Prostate gland (tissue), 2 donors: ENCODE data around the gene GOLGA6L7. TPM values are rescaled to one million over a fixed set of nuclear protein-coding genes. Genes with fewer than 3 reads are reported as not detected.

Experiments used
- DNase-seq: peaks from one replicate; pipeline ENCODE4 v3.0.0-alpha.2; 2019; ENCODE audit warnings: low spot score
- H3K27ac ChIP-seq, 2 donors: fragments of 200-600 bp; sonication (generic); 2 replicates each; pipeline ENCODE4 v1.5.1; 2017 to 2019
- H3K27me3 ChIP-seq: fragments of 200-600 bp; sonication (generic); replicated peaks from 2 replicates; pipeline ENCODE4 v1.5.1; 2019; ENCODE audit not compliant: insufficient read depth
- H3K36me3 ChIP-seq, 2 donors: fragments of 200-600 bp; sonication (generic); 1 replicate in 1 of 2; 2 replicates in 1 of 2; pipeline versions ENCODE4 v1.5.1 to v1.8.1; 2017 to 2019
- H3K4me1 ChIP-seq: fragments of 200-600 bp; sonication (generic); replicated peaks from 2 replicates; pipeline ENCODE4 v1.5.1; 2019
- H3K4me3 ChIP-seq, 2 donors: fragments of 200-600 bp; sonication (generic); 2 replicates each; pipeline ENCODE4 v1.5.1; 2017 to 2019
- H3K9me3 ChIP-seq: fragments of 200-600 bp; sonication (generic); 2 replicates; pipeline ENCODE4 v1.5.1; 2017
- POLR2A ChIP-seq: fragments of 450-650 bp; IDR thresholded peaks from one replicate; pipeline ENCODE4 v1.6.1; 2016; ENCODE audit warnings: antibody characterized with exemption, mild to moderate bottlenecking
- POLR2AphosphoS5 ChIP-seq: sonication (generic); formaldehyde crosslinking; IDR thresholded peaks from one replicate; pipeline ENCODE4 v1.6.1; 2017; ENCODE audit warnings: antibody characterized with exemption
- WGBS: methylation state at CpG from one replicate; pipeline ENCODE4 v1.1.5; 2018; 5-methylcytosine and 5-hydroxymethylcytosine counted together
- intact Hi-C: fragments of 100-400 bp; cut with DNase I; formaldehyde crosslinking; loops from one replicate; pipeline ENCODE4 v1.14.2; 2022
- total RNA-seq, 2 donors: library from RNA; depleted of rRNA; stranded (reverse); fragments of >200 nt; gene quantifications; one replicate each; pipeline ENCODE4 v1.1.0, GENCODE V29; 2016
- TF ChIP-seq, protein P1 (sequence below), 4 experiments: fragments of 200-600 bp in 2 of 4; fragments of 450-650 bp in 2 of 4; sonication (generic) in 2 of 4; IDR thresholded peaks; 1 replicate in 3 of 4; 2 replicates in 1 of 4; pipeline ENCODE4 v1.5.1; 2016 to 2019; ENCODE audit warnings: antibody characterized with exemption in 4 of 4, mild to moderate bottlenecking in 2 of 4, moderate library complexity in 2 of 4

The GOLGA6L7 gene
- total RNA-seq, 2 donors from 2014 or later, result 2.7 TPM; not detected in 1

DNA sequence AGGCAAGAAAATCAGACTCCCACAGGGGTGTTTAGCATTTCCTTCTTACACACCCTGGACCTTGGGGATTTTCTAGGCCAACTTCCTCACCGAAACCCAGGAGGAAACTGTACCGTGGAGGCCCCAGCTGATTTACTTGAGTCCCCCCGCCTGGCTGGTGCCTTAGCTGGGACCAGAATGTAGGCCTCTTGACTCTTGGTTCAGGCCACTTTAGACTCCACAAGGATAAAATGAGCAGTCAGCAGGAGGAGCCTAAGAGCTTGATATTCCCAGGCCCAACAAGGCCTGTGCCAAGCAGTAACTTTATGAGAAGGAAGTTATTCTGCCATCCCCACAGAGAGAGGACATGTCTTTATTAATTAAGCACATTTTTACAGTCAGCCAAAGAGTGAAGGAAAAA lies 32.7 kb upstream of the GOLGA6L7 start:
- intact Hi-C loops, result no loop called here
- Histone ChIP-seq H3K4me1 (no peaks in the 10 kb centered on the region), H3K27ac (no peak overlapping the region), H3K4me3 (no peak overlapping the region), H3K36me3 (no peaks in the 10 kb centered on the region), H3K9me3 (no peaks in the 10 kb centered on the region), H3K27me3 (no peaks in the 10 kb centered on the region)
- 68% methylated on average over 3 of the region's 3 CpGs for WGBS
- TF ChIP-seq, protein P1, sequence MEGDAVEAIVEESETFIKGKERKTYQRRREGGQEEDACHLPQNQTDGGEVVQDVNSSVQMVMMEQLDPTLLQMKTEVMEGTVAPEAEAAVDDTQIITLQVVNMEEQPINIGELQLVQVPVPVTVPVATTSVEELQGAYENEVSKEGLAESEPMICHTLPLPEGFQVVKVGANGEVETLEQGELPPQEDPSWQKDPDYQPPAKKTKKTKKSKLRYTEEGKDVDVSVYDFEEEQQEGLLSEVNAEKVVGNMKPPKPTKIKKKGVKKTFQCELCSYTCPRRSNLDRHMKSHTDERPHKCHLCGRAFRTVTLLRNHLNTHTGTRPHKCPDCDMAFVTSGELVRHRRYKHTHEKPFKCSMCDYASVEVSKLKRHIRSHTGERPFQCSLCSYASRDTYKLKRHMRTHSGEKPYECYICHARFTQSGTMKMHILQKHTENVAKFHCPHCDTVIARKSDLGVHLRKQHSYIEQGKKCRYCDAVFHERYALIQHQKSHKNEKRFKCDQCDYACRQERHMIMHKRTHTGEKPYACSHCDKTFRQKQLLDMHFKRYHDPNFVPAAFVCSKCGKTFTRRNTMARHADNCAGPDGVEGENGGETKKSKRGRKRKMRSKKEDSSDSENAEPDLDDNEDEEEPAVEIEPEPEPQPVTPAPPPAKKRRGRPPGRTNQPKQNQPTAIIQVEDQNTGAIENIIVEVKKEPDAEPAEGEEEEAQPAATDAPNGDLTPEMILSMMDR (IDR thresholded peaks at IDR 0.05), result no peak
- no peak for TF ChIP-seq POLR2AphosphoS5
- DNase-seq, result no peak

DNA sequence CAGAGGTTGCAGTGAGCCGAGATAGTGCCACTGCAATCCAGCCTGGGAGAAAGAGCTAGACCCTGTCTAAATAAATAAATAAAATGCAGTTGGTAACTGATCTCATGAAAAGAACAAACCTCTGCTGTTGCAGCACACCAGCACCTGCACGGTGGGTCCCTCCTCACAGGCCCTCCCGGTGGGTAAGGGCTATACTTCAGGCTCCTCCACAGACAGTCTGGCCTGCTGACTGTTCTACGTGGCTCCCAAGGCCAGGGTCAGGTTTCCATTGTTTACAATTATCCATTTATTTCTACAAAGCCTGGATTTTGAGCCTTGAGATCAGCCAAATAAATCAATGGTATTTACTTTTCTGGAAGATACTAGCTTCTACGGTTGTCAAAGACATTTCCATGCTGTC lies 32.2 kb upstream of the GOLGA6L7 start:
- TF ChIP-seq, protein P1 (IDR thresholded peaks at IDR 0.05), result no peak
- TF ChIP-seq POLR2AphosphoS5 (no peak), POLR2A (no peak)
- Histone ChIP-seq H3K4me3 (no peak overlapping the region), H3K36me3 (no peaks in the 10 kb centered on the region), H3K9me3 (no peaks in the 10 kb centered on the region), H3K27ac (no peak overlapping the region), H3K27me3 (no peaks in the 10 kb centered on the region), H3K4me1 (no peaks in the 10 kb centered on the region)
- DNase-seq, result no peak
- 71% methylated on average over 5 of the region's 5 CpGs for whole genome bisulfite sequencing
- intact Hi-C loops, result no loop called here

DNA sequence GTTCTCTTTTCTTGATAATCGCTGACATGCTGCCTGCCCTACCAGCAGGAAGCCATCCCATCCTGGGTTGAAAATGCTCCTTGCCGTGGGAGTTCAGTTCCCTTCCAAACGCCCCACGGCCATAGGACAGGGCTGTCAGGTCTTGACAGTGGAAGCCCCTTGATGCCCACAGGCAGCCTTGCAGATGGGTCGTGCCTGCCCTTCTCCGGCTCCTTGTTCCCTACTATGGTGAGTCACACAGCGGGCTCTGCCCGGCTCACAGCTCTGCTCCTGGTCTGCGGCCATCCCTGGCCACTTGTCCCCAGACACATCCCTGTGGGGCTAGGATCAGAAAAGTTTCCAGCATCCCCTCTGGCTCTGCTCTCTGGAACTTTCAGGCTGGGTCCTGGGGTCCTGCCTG lies 31.1 kb upstream of the GOLGA6L7 start:
- TF ChIP-seq POLR2AphosphoS5, result no peak
- TF ChIP-seq POLR2A, result no peak
- TF ChIP-seq, protein P1 (IDR thresholded peaks at IDR 0.05), result no peak
- intact Hi-C loops, result loop anchor here (10.0 kb wide), 1 partner anchor 55 kb away; no protein-coding TSS in a partner anchor
- Histone ChIP-seq H3K36me3 (no peaks in the 10 kb centered on the region), H3K9me3 (no peaks in the 10 kb centered on the region), H3K4me3 (no peak overlapping the region), H3K27me3 (no peaks in the 10 kb centered on the region), H3K27ac (no peak overlapping the region), H3K4me1 (no peaks in the 10 kb centered on the region)
- 91% methylated on average over 9 of the region's 9 CpGs for WGBS
- no peak for DNase-seq

DNA sequence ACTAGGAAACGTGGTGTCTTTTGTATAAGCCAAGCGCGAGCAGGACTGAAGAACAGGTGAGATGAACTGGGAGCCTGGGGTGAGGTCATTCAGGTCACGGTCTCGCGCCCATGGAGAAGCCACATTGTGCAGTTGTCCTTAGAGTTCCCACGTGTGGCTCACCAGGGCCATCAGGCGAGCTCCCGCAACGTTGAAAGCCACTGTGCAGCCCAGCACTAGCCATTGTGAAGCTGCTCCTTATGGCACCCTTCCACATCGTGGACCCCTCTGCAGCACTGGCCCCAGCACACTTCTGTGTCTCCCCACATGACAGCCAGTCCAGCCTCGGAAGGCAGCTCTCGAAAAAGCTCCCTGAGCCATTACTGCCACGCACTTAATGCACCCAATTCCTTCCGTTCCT lies 29.8 kb upstream of the GOLGA6L7 start:
- no peaks in the 10 kb centered on the region for H3K27me3 ChIP-seq
- no peaks in the 10 kb centered on the region for H3K36me3 ChIP-seq
- TF ChIP-seq, protein P1 (IDR thresholded peaks at IDR 0.05), result no peak
- TF ChIP-seq POLR2AphosphoS5 (no peak), POLR2A (no peak)
- 88% methylated on average over 15 of the region's 15 CpGs for WGBS
- DNase-seq, result no peak
- no peak overlapping the region for H3K4me3 ChIP-seq
- H3K27ac ChIP-seq, result no peak overlapping the region
- no peaks in the 10 kb centered on the region for H3K4me1 ChIP-seq
- intact Hi-C loops, result loop anchor here (10.0 kb wide), 1 partner anchor 57 kb away; no protein-coding TSS in a partner anchor
- no peaks in the 10 kb centered on the region for H3K9me3 ChIP-seq

DNA sequence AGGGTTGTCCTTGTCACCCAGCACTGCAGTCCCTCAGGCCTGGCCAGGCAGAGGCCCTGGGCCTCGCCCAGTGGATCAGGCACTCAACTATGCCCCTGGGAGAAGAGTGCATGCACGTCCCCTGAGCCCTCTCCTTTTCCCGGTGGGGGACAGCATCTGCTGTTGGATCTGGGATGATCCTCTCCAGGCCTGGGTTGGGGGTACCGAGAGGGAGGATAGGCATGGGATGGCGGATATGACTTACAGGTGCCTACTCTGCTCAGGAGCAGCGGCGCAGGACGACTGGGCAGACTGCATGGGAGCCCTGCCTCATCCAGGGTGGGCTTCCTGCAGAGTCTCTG lies 28.4 kb upstream of the GOLGA6L7 start:
- Histone ChIP-seq H3K36me3 (no peaks in the 10 kb centered on the region), H3K9me3 (no peaks in the 10 kb centered on the region), H3K27me3 (no peaks in the 10 kb centered on the region), H3K4me3 (no peak overlapping the region), H3K27ac (no peak overlapping the region), H3K4me1 (no peaks in the 10 kb centered on the region)
- intact Hi-C loops, result loop anchor here (10.0 kb wide), 1 partner anchor 58 kb away; no protein-coding TSS in a partner anchor
- 91% methylated on average over 8 of the region's 8 CpGs for WGBS
- no peak for DNase-seq
- no peak for TF ChIP-seq POLR2A
